Activated CD4-positive, alpha-beta T cell treated with anti-CD3 and anti-CD28 coated beads for 24 hours (primary cell): ENCODE data around the gene EMSY.
"Not testable (repeated sequence)": the region's sequence is repeated elsewhere in the genome, so short reads cannot be mapped to it uniquely, and the experiment has no call there.

Experiments used
- DNase-seq, 2 donors: peaks; one replicate each; pipeline ENCODE4 v3.0.0-alpha.2; 2020; ENCODE audit warnings: low read depth in 2 of 2

EMSY gene

GRCh38 chr11:76572181-76572875 lies 127.5 kb downstream of the EMSY start:
- DNase-seq: not testable (repeated sequence)

GRCh38 chr11:76574406-76574805 lies 129.6 kb downstream of the EMSY start:
- no peak for DNase-seq

GRCh38 chr11:76574879-76575278 lies 130.1 kb downstream of the EMSY start:
- no peak for DNase-seq

GRCh38 chr11:76577226-76577920 lies 132.6 kb downstream of the EMSY start:
- DNase-seq: no peak

GRCh38 chr11:76577921-76578653 lies 133.3 kb downstream of the EMSY start:
- no peak for DNase-seq

GRCh38 chr11:76578654-76579055 lies 133.8 kb downstream of the EMSY start:
- no peak for DNase-seq

- no peak for DNase-seq
These were observed 134.4 kb downstream of the EMSY start for GRCh38 chr11:76579056-76579751.

- DNase-seq: no peak
These were observed 134.9 kb downstream of the EMSY start for GRCh38 chr11:76579752-76580151.

GRCh38 chr11:76582471-76582870 lies 137.7 kb downstream of the EMSY start:
- not testable (repeated sequence) for DNase-seq

GRCh38 chr11:76587820-76588454 lies 143.1 kb downstream of the EMSY start:
- DNase-seq: no peak

GRCh38 chr11:76588455-76589325 lies 143.9 kb downstream of the EMSY start:
- peak; percentile 10 to 39 for DNase-seq

GRCh38 chr11:76589477-76589876 lies 144.7 kb downstream of the EMSY start:
- no peak for DNase-seq

- no peak for DNase-seq
These were observed 145.4 kb downstream of the EMSY start for GRCh38 chr11:76589964-76590950.

GRCh38 chr11:76591416-76591815 lies 146.6 kb downstream of the EMSY start:
- no peak for DNase-seq

- no peak for DNase-seq
These were observed 147.5 kb downstream of the EMSY start for GRCh38 chr11:76592025-76592914.

GRCh38 chr11:76592961-76593360 lies 148.1 kb downstream of the EMSY start:
- no peak for DNase-seq

- DNase-seq: not testable (repeated sequence)
These were observed 150.3 kb downstream of the EMSY start for GRCh38 chr11:76595091-76595490.

- no peak for DNase-seq
These were observed 151.8 kb downstream of the EMSY start for GRCh38 chr11:76596652-76597051.
